ENCODE results near the gene OR52A1. TPM values are rescaled to one million over a fixed set of nuclear protein-coding genes. Genes with fewer than 3 reads are reported as not detected.

OR52A1 gene
- total RNA-seq, 1 donor from 2014 or later: not detected

GRCh38 chr11:5115339-5115738 lies 39.2 kb downstream of the OR52A1 start:
- Histone ChIP-seq H3K36me3 (no peaks in the 10 kb centered on the region), H3K27ac (no peak overlapping the region), H3K4me3 (no peak overlapping the region), H3K27me3 (ENCODE audit: low read depth) (no peaks in the 10 kb centered on the region), H3K9me3 (no peaks in the 10 kb centered on the region), H3K4me1 (no peaks in the 10 kb centered on the region)
- intact Hi-C loops (cut with DNase I): no loop called here
- DNase-seq: no peak
- no peak for ATAC-seq
- TF ChIP-seq CTCF (IDR thresholded peaks at IDR 0.05): no peak

- intact Hi-C loops (cut with DNase I): no loop called here
- Histone ChIP-seq H3K36me3 (no peaks in the 10 kb centered on the region), H3K4me1 (no peaks in the 10 kb centered on the region), H3K27ac (no peak overlapping the region), H3K9me3 (no peaks in the 10 kb centered on the region), H3K4me3 (no peak overlapping the region), H3K27me3 (ENCODE audit: low read depth) (no peaks in the 10 kb centered on the region)
- no peak for TF ChIP-seq CTCF (IDR thresholded peaks at IDR 0.05)
- ATAC-seq (no peak), DNase-seq (no peak)
Measured at GRCh38 chr11:5107285-5107684, 47.3 kb downstream of the OR52A1 start.

- ATAC-seq (no peak), DNase-seq (no peak)
- H3K4me3 ChIP-seq: no peak overlapping the region
- no peak overlapping the region for H3K27ac ChIP-seq
- intact Hi-C loops (cut with DNase I): no loop called here
- H3K4me1 ChIP-seq: no peaks in the 10 kb centered on the region
- H3K9me3 ChIP-seq: no peaks in the 10 kb centered on the region
- H3K27me3 ChIP-seq (ENCODE audit: low read depth): no peaks in the 10 kb centered on the region
- TF ChIP-seq CTCF (IDR thresholded peaks at IDR 0.05): no peak
- H3K36me3 ChIP-seq: no peaks in the 10 kb centered on the region
Measured at GRCh38 chr11:5103066-5103465, 51.5 kb downstream of the OR52A1 start.

GRCh38 chr11:5102246-5102645 lies 52.3 kb downstream of the OR52A1 start:
- intact Hi-C loops (cut with DNase I): no loop called here
- Histone ChIP-seq H3K36me3 (no peaks in the 10 kb centered on the region), H3K27me3 (ENCODE audit: low read depth) (no peaks in the 10 kb centered on the region), H3K9me3 (no peaks in the 10 kb centered on the region), H3K27ac (no peak overlapping the region), H3K4me3 (no peak overlapping the region), H3K4me1 (no peaks in the 10 kb centered on the region)
- DNase-seq (no peak), ATAC-seq (no peak)
- TF ChIP-seq CTCF (IDR thresholded peaks at IDR 0.05): no peak

GRCh38 chr11:5096011-5096410 lies 58.5 kb downstream of the OR52A1 start:
- intact Hi-C loops (cut with DNase I): no loop called here
- Histone ChIP-seq H3K4me3 (no peak overlapping the region), H3K4me1 (no peaks in the 10 kb centered on the region), H3K36me3 (no peaks in the 10 kb centered on the region), H3K27me3 (ENCODE audit: low read depth) (no peaks in the 10 kb centered on the region), H3K27ac (no peak overlapping the region), H3K9me3 (no peaks in the 10 kb centered on the region)
- TF ChIP-seq CTCF (IDR thresholded peaks at IDR 0.05): no peak
- DNase-seq: no peak
- no peak for ATAC-seq

Other genes starting within 250 kb of the OR52A1 start
- gene OR51G2, start 235.4 kb downstream of the OR52A1 start, total RNA-seq: not detected
- gene OR51G1, start 230.4 kb downstream of the OR52A1 start, total RNA-seq: not detected
- not detected for gene OR51A4, start 207.2 kb downstream of the OR52A1 start, total RNA-seq
- not detected for gene OR51A2, start 199.0 kb downstream of the OR52A1 start, total RNA-seq
- gene OR51L1, start 159.9 kb downstream of the OR52A1 start, total RNA-seq: not detected
- gene OR52J3, start 108.2 kb downstream of the OR52A1 start, total RNA-seq: not detected
- not detected for gene OR52E2, start 95.1 kb downstream of the OR52A1 start, total RNA-seq
- not detected for gene OR52E1, start 85.2 kb downstream of the OR52A1 start, total RNA-seq
- not detected for gene OR52A5, start 16.4 kb downstream of the OR52A1 start, total RNA-seq
- gene OR51V1, start 45.9 kb upstream of the OR52A1 start, total RNA-seq: not detected
- 323 TPM for gene HBB, start 72.3 kb upstream of the OR52A1 start, total RNA-seq
- not detected for gene HBD, start 79.7 kb upstream of the OR52A1 start, total RNA-seq
- gene HBG1, start 95.1 kb upstream of the OR52A1 start, total RNA-seq: not detected
- gene HBG2, start 100.0 kb upstream of the OR52A1 start, total RNA-seq: 0.89 TPM
- gene HBE1, start 115.2 kb upstream of the OR52A1 start, total RNA-seq: not detected
- gene OR51B4, start 147.2 kb upstream of the OR52A1 start, total RNA-seq: not detected
- not detected for gene OR51B2, start 169.5 kb upstream of the OR52A1 start, total RNA-seq
- not detected for gene OR51B5, start 188.8 kb upstream of the OR52A1 start, total RNA-seq
- not detected for gene OR51B6, start 196.8 kb upstream of the OR52A1 start, total RNA-seq
- gene OR51M1, start 229.1 kb upstream of the OR52A1 start, total RNA-seq: not detected